ENCODE data around the gene TRMT6.
A peak's percentile ranks its signal among the peaks of the same experiment; 100 is the strongest.

Gene TRMT6

GRCh38 chr20:5969940-5970339 is 19.6 kb upstream of the TRMT6 start:
- H3K4me1 Mint-ChIP-seq, result no peaks in the 10 kb centered on the region
- no peaks in the 10 kb centered on the region for H3K27me3 Mint-ChIP-seq (ENCODE audit: low read depth)
- no peak overlapping the region for H3K4me3 Mint-ChIP-seq
- no peak for TF ChIP-seq CTCF (IDR thresholded peaks at IDR 0.05; ENCODE audit: unreplicated experiment in 3 of 3)
- H3K27ac Mint-ChIP-seq, result peak overlapping the region in 2 of 3 experiments; percentile 55 to 71
- no peaks in the 10 kb centered on the region for H3K9me3 Mint-ChIP-seq
- H3K36me3 Mint-ChIP-seq (ENCODE audit: low read depth), result peaks cover 27% of the 10 kb centered on the region

GRCh38 chr20:5969348-5969935 is 19.1 kb upstream of the TRMT6 start:
- H3K36me3 Mint-ChIP-seq (ENCODE audit: low read depth), result peaks cover 29% of the 10 kb centered on the region
- no peaks in the 10 kb centered on the region for H3K9me3 Mint-ChIP-seq
- H3K27me3 Mint-ChIP-seq (ENCODE audit: low read depth), result no peaks in the 10 kb centered on the region
- no peaks in the 10 kb centered on the region for H3K4me1 Mint-ChIP-seq
- H3K27ac Mint-ChIP-seq, result peak overlapping the region in 2 of 3 experiments; percentile 55 to 71
- H3K4me3 Mint-ChIP-seq, result no peak overlapping the region
- no peak for TF ChIP-seq CTCF (IDR thresholded peaks at IDR 0.05; ENCODE audit: unreplicated experiment in 3 of 3)

- no peak for TF ChIP-seq CTCF (IDR thresholded peaks at IDR 0.05; ENCODE audit: unreplicated experiment in 3 of 3)
- peaks cover 31% of the 10 kb centered on the region for H3K36me3 Mint-ChIP-seq (ENCODE audit: low read depth)
- no peak overlapping the region for H3K27ac Mint-ChIP-seq
- H3K4me1 Mint-ChIP-seq, result no peaks in the 10 kb centered on the region
- H3K4me3 Mint-ChIP-seq, result no peak overlapping the region
- H3K27me3 Mint-ChIP-seq (ENCODE audit: low read depth), result no peaks in the 10 kb centered on the region
- H3K9me3 Mint-ChIP-seq, result no peaks in the 10 kb centered on the region
Measured at GRCh38 chr20:5968462-5968861, 18.1 kb upstream of the TRMT6 start.

- H3K27me3 Mint-ChIP-seq (ENCODE audit: low read depth), result no peaks in the 10 kb centered on the region
- H3K4me3 Mint-ChIP-seq, result no peak overlapping the region
- peaks cover 35% of the 10 kb centered on the region for H3K36me3 Mint-ChIP-seq (ENCODE audit: low read depth)
- H3K4me1 Mint-ChIP-seq, result no peaks in the 10 kb centered on the region
- TF ChIP-seq CTCF (IDR thresholded peaks at IDR 0.05; ENCODE audit: unreplicated experiment in 3 of 3), result no peak
- H3K9me3 Mint-ChIP-seq, result no peaks in the 10 kb centered on the region
- no peak overlapping the region for H3K27ac Mint-ChIP-seq
Measured at GRCh38 chr20:5967469-5967868, 17.1 kb upstream of the TRMT6 start.

GRCh38 chr20:5949943-5950270 is 426 bp downstream of the TRMT6 start:
- no peaks in the 10 kb centered on the region for H3K27me3 Mint-ChIP-seq (ENCODE audit: low read depth)
- no peak for TF ChIP-seq CTCF (IDR thresholded peaks at IDR 0.05; ENCODE audit: unreplicated experiment in 3 of 3)
- no peaks in the 10 kb centered on the region for H3K9me3 Mint-ChIP-seq
- peaks cover 21% of the 10 kb centered on the region for H3K4me1 Mint-ChIP-seq
- peaks cover 26% of the 10 kb centered on the region for H3K36me3 Mint-ChIP-seq (ENCODE audit: low read depth)
- peak overlapping the region; percentile 30 to 86 (median 76) for H3K27ac Mint-ChIP-seq
- peak overlapping the region; percentile 94 to 95 (median 94) for H3K4me3 Mint-ChIP-seq

GRCh38 chr20:5947276-5947675 is 3.1 kb downstream of the TRMT6 start:
- Mint-ChIP-seq H3K9me3 (no peaks in the 10 kb centered on the region), H3K36me3 (ENCODE audit: low read depth) (peaks cover 31% of the 10 kb centered on the region), H3K4me1 (peaks cover 21% of the 10 kb centered on the region), H3K4me3 (peak overlapping the region in 2 of 3 experiments; percentile 71 to 94), H3K27me3 (ENCODE audit: low read depth) (no peaks in the 10 kb centered on the region), H3K27ac (no peak overlapping the region)
- no peak for TF ChIP-seq CTCF (IDR thresholded peaks at IDR 0.05; ENCODE audit: unreplicated experiment in 3 of 3)
